Activated T-cell treated with anti-CD3 and anti-CD28 coated beads for 1 hour (primary cell): ENCODE results near the gene MYADM.
"Not testable (repeated sequence)": the region's sequence is repeated elsewhere in the genome, so short reads cannot be mapped to it uniquely, and the experiment has no call there.

Experiments used
- DNase-seq: peaks from one replicate; pipeline ENCODE4 v3.0.0-alpha.2; 2020; ENCODE audit warnings: low read depth

Gene MYADM

GRCh38 chr19:53868892-53869804 lies 1.5 kb downstream of the MYADM start:
- DNase-seq = peak; percentile 78

- not testable (repeated sequence) for DNase-seq
These were observed 2.3 kb downstream of the MYADM start for GRCh38 chr19:53869805-53870484.

GRCh38 chr19:53870485-53870844 lies 2.8 kb downstream of the MYADM start:
- no peak for DNase-seq

GRCh38 chr19:53871454-53871853 lies 3.8 kb downstream of the MYADM start:
- DNase-seq = no peak

GRCh38 chr19:53872762-53873161 lies 5.1 kb downstream of the MYADM start:
- DNase-seq = no peak

GRCh38 chr19:53873773-53874605 lies 6.3 kb downstream of the MYADM start:
- DNase-seq = no peak

- DNase-seq = no peak
These were observed 6.9 kb downstream of the MYADM start for GRCh38 chr19:53874606-53874990.

- no peak for DNase-seq
These were observed 8.1 kb downstream of the MYADM start for GRCh38 chr19:53875602-53876325.

- no peak for DNase-seq
These were observed 9.1 kb downstream of the MYADM start for GRCh38 chr19:53876651-53877224.

- DNase-seq = no peak
These were observed 9.7 kb downstream of the MYADM start for GRCh38 chr19:53877361-53877766.

GRCh38 chr19:53878776-53879139 lies 11.1 kb downstream of the MYADM start:
- no peak for DNase-seq

- DNase-seq = peak; percentile 74
These were observed 11.7 kb downstream of the MYADM start for GRCh38 chr19:53879140-53880081.

- DNase-seq = no peak
These were observed 13.2 kb downstream of the MYADM start for GRCh38 chr19:53880711-53881481.

GRCh38 chr19:53881482-53882390 lies 14.1 kb downstream of the MYADM start, which contains the start of gene PRKCG:
TSS of gene PRKCG (plus strand) at chr19:53882197. CDS start at chr19:53882495, 298 bp downstream.
- DNase-seq = peak; percentile 38

GRCh38 chr19:53882391-53883050 lies 14.8 kb downstream of the MYADM start:
- no peak for DNase-seq

- no peak for DNase-seq
These were observed 15.6 kb downstream of the MYADM start for GRCh38 chr19:53883231-53883661.

GRCh38 chr19:53883741-53884140 lies 16.1 kb downstream of the MYADM start:
- no peak for DNase-seq

- no peak for DNase-seq
These were observed 16.6 kb downstream of the MYADM start for GRCh38 chr19:53884256-53884655.
